ENCODE measurements around the gene ABHD2. TPM values are rescaled to one million over a fixed set of nuclear protein-coding genes. Genes with fewer than 3 reads are reported as not detected.

Gene ABHD2
- total and polyA plus RNA-seq, 2 donors (not counting 1 experiment from before 2014, with no cell fraction given), result 39.5 to 84.9 TPM

DNA sequence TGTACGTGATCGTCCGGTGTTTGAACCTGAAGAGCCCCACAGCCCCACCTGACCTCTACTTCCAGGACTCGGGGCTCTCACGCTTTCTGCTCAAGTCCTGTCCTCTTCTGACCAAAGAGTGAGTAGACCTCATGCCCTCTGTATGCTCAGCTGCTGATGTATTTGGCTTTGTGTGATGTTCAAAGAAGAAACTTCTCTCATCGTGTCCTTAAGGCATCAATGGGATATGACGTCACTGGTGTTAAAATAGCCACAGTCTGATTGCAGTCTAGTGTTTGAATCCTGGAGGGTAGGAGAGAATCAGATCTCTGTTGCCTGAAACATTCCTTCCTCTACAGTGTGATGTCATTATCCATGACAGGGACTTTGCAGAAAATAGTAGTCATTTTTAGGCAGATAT lies 28.1 kb downstream of the ABHD2 start:
- Histone ChIP-seq H3K4me3 (replicated peaks in 1 of 4; ENCODE audit: control extremely low read depth in 1 of 4, insufficient read depth in 1 of 4, low read depth in 3 of 4, low read length in 4 of 4) (no peak overlapping the region), H3K4me2 (ENCODE audit: extremely low read depth, insufficient read depth, low read length) (no peak overlapping the region), H3K9ac (ENCODE audit: insufficient read depth, low read length) (no peak overlapping the region), H3K27ac (ENCODE audit: insufficient read depth, low read length) (no peak overlapping the region), H2AFZ (ENCODE audit: low read length) (no peak overlapping the region), H3K27me3 (ENCODE audit: control insufficient read depth, insufficient read depth, low read length) (no peaks in the 10 kb centered on the region), H3K36me3 (ENCODE audit: control insufficient read depth, insufficient read depth, low read length) (peaks cover 5% of the 10 kb centered on the region), H3K9me3 (ENCODE audit: control insufficient read depth, insufficient read depth, low read depth, low read length) (no peaks in the 10 kb centered on the region), H3K4me1 (ENCODE audit: control insufficient read depth, extremely low read depth, insufficient read depth, low read length) (peaks cover 9% of the 10 kb centered on the region), H3K79me2 (ENCODE audit: control insufficient read depth, insufficient read depth, low read length) (no peaks in the 10 kb centered on the region), H4K20me1 (ENCODE audit: control insufficient read depth, extremely low read depth, insufficient read depth, low read length) (no peaks in the 10 kb centered on the region)
- DNase-seq (ENCODE audit: low read depth in 2 of 2), result peak in 1 of 2 donors; percentile 66
- no peak for TF ChIP-seq EZH2 (IDR thresholded peaks at IDR 0.05; ENCODE audit: low read length, missing control alignments)
- TF ChIP-seq, protein P1, sequence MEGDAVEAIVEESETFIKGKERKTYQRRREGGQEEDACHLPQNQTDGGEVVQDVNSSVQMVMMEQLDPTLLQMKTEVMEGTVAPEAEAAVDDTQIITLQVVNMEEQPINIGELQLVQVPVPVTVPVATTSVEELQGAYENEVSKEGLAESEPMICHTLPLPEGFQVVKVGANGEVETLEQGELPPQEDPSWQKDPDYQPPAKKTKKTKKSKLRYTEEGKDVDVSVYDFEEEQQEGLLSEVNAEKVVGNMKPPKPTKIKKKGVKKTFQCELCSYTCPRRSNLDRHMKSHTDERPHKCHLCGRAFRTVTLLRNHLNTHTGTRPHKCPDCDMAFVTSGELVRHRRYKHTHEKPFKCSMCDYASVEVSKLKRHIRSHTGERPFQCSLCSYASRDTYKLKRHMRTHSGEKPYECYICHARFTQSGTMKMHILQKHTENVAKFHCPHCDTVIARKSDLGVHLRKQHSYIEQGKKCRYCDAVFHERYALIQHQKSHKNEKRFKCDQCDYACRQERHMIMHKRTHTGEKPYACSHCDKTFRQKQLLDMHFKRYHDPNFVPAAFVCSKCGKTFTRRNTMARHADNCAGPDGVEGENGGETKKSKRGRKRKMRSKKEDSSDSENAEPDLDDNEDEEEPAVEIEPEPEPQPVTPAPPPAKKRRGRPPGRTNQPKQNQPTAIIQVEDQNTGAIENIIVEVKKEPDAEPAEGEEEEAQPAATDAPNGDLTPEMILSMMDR (conservative IDR thresholded peaks at IDR 0.05 in 1 of 2, IDR thresholded peaks at IDR 0.05 in 1 of 2; ENCODE audit: low read depth in 1 of 2, low read length in 2 of 2), result no peak

GRCh38 chr15:89117790-89118189 lies 29.5 kb downstream of the ABHD2 start:
- no peaks in the 10 kb centered on the region for H3K79me2 ChIP-seq (ENCODE audit: control insufficient read depth, insufficient read depth, low read length)
- DNase-seq (ENCODE audit: low read depth in 2 of 2), result no peak
- no peak overlapping the region for H2AFZ ChIP-seq (ENCODE audit: low read length)
- H3K4me2 ChIP-seq (ENCODE audit: extremely low read depth, insufficient read depth, low read length), result no peak overlapping the region
- H3K27me3 ChIP-seq (ENCODE audit: control insufficient read depth, insufficient read depth, low read length), result no peaks in the 10 kb centered on the region
- H3K27ac ChIP-seq (ENCODE audit: insufficient read depth, low read length), result no peak overlapping the region
- peaks cover 9% of the 10 kb centered on the region for H3K4me1 ChIP-seq (ENCODE audit: control insufficient read depth, extremely low read depth, insufficient read depth, low read length)
- H3K9ac ChIP-seq (ENCODE audit: insufficient read depth, low read length), result no peak overlapping the region
- no peak overlapping the region for H3K4me3 ChIP-seq (replicated peaks in 1 of 4; ENCODE audit: control extremely low read depth in 1 of 4, insufficient read depth in 1 of 4, low read depth in 3 of 4, low read length in 4 of 4)
- H3K36me3 ChIP-seq (ENCODE audit: control insufficient read depth, insufficient read depth, low read length), result peaks cover 5% of the 10 kb centered on the region
- H4K20me1 ChIP-seq (ENCODE audit: control insufficient read depth, extremely low read depth, insufficient read depth, low read length), result no peaks in the 10 kb centered on the region
- no peak for TF ChIP-seq EZH2 (IDR thresholded peaks at IDR 0.05; ENCODE audit: low read length, missing control alignments)
- no peaks in the 10 kb centered on the region for H3K9me3 ChIP-seq (ENCODE audit: control insufficient read depth, insufficient read depth, low read depth, low read length)

DNA sequence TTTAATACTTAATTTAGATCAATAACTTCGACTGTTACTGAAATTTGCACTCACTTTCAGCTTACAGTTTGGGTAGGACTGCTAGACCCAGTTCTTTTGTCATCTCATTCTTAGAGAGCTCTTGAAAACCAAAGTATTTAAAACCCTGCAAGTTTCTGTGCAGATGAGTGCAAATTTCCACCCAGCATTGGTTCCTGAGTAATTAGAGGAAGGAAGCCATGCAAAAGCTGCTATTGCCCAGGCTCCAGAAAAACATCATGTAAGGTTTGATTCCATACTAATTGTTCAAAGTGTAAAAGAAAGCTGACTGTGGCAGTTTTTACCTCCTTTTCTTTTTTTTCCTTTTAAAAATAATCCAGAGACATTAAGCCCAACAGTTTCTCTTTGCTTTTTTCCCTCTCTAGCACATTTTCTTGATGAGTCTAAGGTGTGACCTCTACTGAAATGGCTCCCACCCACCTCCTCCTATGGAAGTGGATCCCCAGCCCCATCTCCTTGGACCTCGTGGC lies 30.3 kb downstream of the ABHD2 start:
- Histone ChIP-seq H3K9ac (ENCODE audit: insufficient read depth, low read length) (no peak overlapping the region), H2AFZ (ENCODE audit: low read length) (no peak overlapping the region), H3K79me2 (ENCODE audit: control insufficient read depth, insufficient read depth, low read length) (no peaks in the 10 kb centered on the region), H3K4me2 (ENCODE audit: extremely low read depth, insufficient read depth, low read length) (no peak overlapping the region), H3K9me3 (ENCODE audit: control insufficient read depth, insufficient read depth, low read depth, low read length) (no peaks in the 10 kb centered on the region), H4K20me1 (ENCODE audit: control insufficient read depth, extremely low read depth, insufficient read depth, low read length) (no peaks in the 10 kb centered on the region), H3K4me1 (ENCODE audit: control insufficient read depth, extremely low read depth, insufficient read depth, low read length) (peaks cover 8% of the 10 kb centered on the region), H3K27me3 (ENCODE audit: control insufficient read depth, insufficient read depth, low read length) (no peaks in the 10 kb centered on the region), H3K27ac (ENCODE audit: insufficient read depth, low read length) (no peak overlapping the region), H3K36me3 (ENCODE audit: control insufficient read depth, insufficient read depth, low read length) (peaks cover 5% of the 10 kb centered on the region), H3K4me3 (replicated peaks in 1 of 4; ENCODE audit: control extremely low read depth in 1 of 4, insufficient read depth in 1 of 4, low read depth in 3 of 4, low read length in 4 of 4) (no peak overlapping the region)
- TF ChIP-seq, protein P1 (conservative IDR thresholded peaks at IDR 0.05 in 1 of 2, IDR thresholded peaks at IDR 0.05 in 1 of 2; ENCODE audit: low read depth in 1 of 2, low read length in 2 of 2), result no peak
- no peak for TF ChIP-seq EZH2 (IDR thresholded peaks at IDR 0.05; ENCODE audit: low read length, missing control alignments)
- DNase-seq (ENCODE audit: low read depth in 2 of 2), result no peak

Data from fibroblast of lung (primary cell).